ENCODE measurements around the gene ARID5B.

Gene ARID5B

DNA sequence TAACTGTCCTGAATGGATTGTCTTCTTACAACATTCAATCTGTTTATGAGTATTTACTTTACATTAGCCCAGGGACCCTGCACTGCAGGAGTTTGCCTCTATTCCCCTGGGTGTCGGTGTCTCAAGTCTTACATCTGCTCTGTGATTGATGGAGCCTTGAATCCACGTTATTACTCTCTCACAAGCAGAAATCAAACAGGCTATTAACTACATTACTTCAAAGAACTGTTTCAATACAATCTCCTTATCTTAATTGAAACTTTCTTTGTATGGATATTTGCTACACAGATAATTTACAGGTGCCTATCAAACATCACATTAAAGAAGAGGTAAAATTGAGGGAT, 3.1 kb upstream of the ARID5B start (continued):
- no peak for TF ChIP-seq ZNF488 (tag by site-specific recombination; IDR thresholded peaks at IDR 0.05)
- TF ChIP-seq, protein P1, sequence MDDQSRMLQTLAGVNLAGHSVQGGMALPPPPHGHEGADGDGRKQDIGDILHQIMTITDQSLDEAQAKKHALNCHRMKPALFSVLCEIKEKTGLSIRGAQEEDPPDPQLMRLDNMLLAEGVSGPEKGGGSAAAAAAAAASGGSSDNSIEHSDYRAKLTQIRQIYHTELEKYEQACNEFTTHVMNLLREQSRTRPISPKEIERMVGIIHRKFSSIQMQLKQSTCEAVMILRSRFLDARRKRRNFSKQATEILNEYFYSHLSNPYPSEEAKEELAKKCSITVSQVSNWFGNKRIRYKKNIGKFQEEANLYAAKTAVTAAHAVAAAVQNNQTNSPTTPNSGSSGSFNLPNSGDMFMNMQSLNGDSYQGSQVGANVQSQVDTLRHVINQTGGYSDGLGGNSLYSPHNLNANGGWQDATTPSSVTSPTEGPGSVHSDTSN (CRISPR knock-in tag; IDR thresholded peaks at IDR 0.05) = no peak
- TF ChIP-seq ZNF211 (tag by site-specific recombination; IDR thresholded peaks at IDR 0.05; ENCODE audit: low read depth) = no peak
- TF ChIP-seq ZNF626 (tag by site-specific recombination; IDR thresholded peaks at IDR 0.05) = no peak
- TF ChIP-seq, protein P2, sequence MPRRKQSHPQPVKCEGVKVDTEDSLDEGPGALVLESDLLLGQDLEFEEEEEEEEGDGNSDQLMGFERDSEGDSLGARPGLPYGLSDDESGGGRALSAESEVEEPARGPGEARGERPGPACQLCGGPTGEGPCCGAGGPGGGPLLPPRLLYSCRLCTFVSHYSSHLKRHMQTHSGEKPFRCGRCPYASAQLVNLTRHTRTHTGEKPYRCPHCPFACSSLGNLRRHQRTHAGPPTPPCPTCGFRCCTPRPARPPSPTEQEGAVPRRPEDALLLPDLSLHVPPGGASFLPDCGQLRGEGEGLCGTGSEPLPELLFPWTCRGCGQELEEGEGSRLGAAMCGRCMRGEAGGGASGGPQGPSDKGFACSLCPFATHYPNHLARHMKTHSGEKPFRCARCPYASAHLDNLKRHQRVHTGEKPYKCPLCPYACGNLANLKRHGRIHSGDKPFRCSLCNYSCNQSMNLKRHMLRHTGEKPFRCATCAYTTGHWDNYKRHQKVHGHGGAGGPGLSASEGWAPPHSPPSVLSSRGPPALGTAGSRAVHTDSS (tag by site-specific recombination; IDR thresholded peaks at IDR 0.05) = peak; percentile 41; the same call in 1 of the 2 replicates
- peak; percentile 49 for TF ChIP-seq ZBTB8A (tag by site-specific recombination; IDR thresholded peaks at IDR 0.05)
- no peak for TF ChIP-seq ZNF449 (tag by site-specific recombination; IDR thresholded peaks at IDR 0.05)
- 0 out of 2 replicates have a peak, but pooled peaks have one; percentile 55 for TF ChIP-seq ZNF18 (tag by site-specific recombination; IDR thresholded peaks at IDR 0.05)
- peak; percentile 99 for TF ChIP-seq SP7 (tag by site-specific recombination; IDR thresholded peaks at IDR 0.05)
- no peak for TF ChIP-seq ZNF544 (tag by site-specific recombination; IDR thresholded peaks at IDR 0.05)
- TF ChIP-seq ZFP41 (tag by site-specific recombination; IDR thresholded peaks at IDR 0.05; ENCODE audit: borderline replicate concordance) = no peak
- no peak for TF ChIP-seq ZNF169 (tag by site-specific recombination; IDR thresholded peaks at IDR 0.05)
- TF ChIP-seq, protein P3, sequence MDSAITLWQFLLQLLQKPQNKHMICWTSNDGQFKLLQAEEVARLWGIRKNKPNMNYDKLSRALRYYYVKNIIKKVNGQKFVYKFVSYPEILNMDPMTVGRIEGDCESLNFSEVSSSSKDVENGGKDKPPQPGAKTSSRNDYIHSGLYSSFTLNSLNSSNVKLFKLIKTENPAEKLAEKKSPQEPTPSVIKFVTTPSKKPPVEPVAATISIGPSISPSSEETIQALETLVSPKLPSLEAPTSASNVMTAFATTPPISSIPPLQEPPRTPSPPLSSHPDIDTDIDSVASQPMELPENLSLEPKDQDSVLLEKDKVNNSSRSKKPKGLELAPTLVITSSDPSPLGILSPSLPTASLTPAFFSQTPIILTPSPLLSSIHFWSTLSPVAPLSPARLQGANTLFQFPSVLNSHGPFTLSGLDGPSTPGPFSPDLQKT (IDR thresholded peaks at IDR 0.05; ENCODE audit: borderline replicate concordance, low read depth, low read length) = no peak
- TF ChIP-seq KLF8 (tag by site-specific recombination; IDR thresholded peaks at IDR 0.05) = peak; percentile 59; the same call in 1 of the 2 replicates
- no peak for TF ChIP-seq ZSCAN18 (tag by site-specific recombination; IDR thresholded peaks at IDR 0.05)
- no peak for TF ChIP-seq ZNF280C (tag by site-specific recombination; IDR thresholded peaks at IDR 0.05)
- TF ChIP-seq ZNF658 (tag by site-specific recombination; IDR thresholded peaks at IDR 0.05) = no peak
- TF ChIP-seq HIC1 (tag by site-specific recombination; IDR thresholded peaks at IDR 0.05) = peak; percentile 77
- no peak for TF ChIP-seq ZNF223 (tag by site-specific recombination; IDR thresholded peaks at IDR 0.05)
- TF ChIP-seq ZBTB10 (tag by site-specific recombination; IDR thresholded peaks at IDR 0.05) = no peak
- peak; percentile 97 for TF ChIP-seq ZNF423 (tag by site-specific recombination; IDR thresholded peaks at IDR 0.05)
- peak; percentile 74 for TF ChIP-seq ZNF10 (tag by site-specific recombination; IDR thresholded peaks at IDR 0.05)
- no peak for TF ChIP-seq ZFP3 (tag by site-specific recombination; IDR thresholded peaks at IDR 0.05; ENCODE audit: low read depth)

Measured in HEK293 (cell line).